PFSK-1 (cell line): ENCODE data around the gene PNPLA7.

ENCODE experiments used
- POLR2AphosphoS5 ChIP-seq: IDR thresholded peaks from 2 replicates; pipeline ENCODE4 v1.6.1; 2012; ENCODE audit warnings: low read depth, mild to moderate bottlenecking, control low read depth, low read length, moderate library complexity
- SIN3A ChIP-seq: IDR thresholded peaks from 2 replicates; pipeline ENCODE4 v1.6.1; 2012; ENCODE audit warnings: mild to moderate bottlenecking, low read length, moderate library complexity, borderline replicate concordance; ENCODE audit not compliant: insufficient read depth
- TAF1 ChIP-seq: IDR thresholded peaks from 2 replicates; pipeline ENCODE4 v1.6.1; 2012; ENCODE audit warnings: low read length, control low read depth, borderline replicate concordance; ENCODE audit not compliant: insufficient read depth
- TF ChIP-seq, protein P1 (sequence below), 2 experiments: IDR thresholded peaks; 2 replicates each; pipeline versions ENCODE4 v1.6.1 to v1.8.0; 2011 to 2012; ENCODE audit warnings: low read depth in 2 of 2, low read length in 2 of 2, control low read depth in 1 of 2, inconsistent platforms in 1 of 2, mild to moderate bottlenecking in 1 of 2, moderate library complexity in 1 of 2; ENCODE audit not compliant: insufficient read depth in 1 of 2

DNA sequence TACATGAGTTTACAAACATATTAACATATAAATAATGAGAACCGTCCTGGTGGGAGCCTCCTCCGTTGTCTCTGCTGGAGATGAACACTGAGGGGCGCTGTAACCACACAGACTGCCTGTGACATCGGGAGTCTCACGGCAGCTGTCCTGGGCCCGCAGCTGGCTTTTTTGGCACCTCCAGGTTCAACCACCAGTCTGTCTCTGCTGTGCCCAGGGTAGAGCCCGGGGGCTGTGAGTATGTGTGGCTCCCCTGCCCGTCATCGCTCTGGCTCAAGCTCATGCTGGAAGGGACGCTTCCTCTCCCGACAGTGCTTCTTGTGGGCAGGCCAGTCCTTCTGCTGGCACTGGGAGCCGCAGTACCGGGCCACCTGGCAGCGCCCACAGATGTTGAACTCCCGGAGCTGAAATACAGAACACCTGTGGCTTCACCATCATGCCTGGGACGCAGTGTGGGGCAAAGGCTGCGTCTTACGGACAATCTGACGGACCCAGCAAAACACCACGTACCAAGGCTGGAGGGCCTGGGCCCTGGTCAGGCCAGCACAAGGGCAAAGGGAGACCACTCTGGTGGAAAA is 32.2 kb upstream of the PNPLA7 start:
- TF ChIP-seq POLR2AphosphoS5 (no peak), TAF1 (no peak), SIN3A (no peak)
- TF ChIP-seq, protein P1, sequence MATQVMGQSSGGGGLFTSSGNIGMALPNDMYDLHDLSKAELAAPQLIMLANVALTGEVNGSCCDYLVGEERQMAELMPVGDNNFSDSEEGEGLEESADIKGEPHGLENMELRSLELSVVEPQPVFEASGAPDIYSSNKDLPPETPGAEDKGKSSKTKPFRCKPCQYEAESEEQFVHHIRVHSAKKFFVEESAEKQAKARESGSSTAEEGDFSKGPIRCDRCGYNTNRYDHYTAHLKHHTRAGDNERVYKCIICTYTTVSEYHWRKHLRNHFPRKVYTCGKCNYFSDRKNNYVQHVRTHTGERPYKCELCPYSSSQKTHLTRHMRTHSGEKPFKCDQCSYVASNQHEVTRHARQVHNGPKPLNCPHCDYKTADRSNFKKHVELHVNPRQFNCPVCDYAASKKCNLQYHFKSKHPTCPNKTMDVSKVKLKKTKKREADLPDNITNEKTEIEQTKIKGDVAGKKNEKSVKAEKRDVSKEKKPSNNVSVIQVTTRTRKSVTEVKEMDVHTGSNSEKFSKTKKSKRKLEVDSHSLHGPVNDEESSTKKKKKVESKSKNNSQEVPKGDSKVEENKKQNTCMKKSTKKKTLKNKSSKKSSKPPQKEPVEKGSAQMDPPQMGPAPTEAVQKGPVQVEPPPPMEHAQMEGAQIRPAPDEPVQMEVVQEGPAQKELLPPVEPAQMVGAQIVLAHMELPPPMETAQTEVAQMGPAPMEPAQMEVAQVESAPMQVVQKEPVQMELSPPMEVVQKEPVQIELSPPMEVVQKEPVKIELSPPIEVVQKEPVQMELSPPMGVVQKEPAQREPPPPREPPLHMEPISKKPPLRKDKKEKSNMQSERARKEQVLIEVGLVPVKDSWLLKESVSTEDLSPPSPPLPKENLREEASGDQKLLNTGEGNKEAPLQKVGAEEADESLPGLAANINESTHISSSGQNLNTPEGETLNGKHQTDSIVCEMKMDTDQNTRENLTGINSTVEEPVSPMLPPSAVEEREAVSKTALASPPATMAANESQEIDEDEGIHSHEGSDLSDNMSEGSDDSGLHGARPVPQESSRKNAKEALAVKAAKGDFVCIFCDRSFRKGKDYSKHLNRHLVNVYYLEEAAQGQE (IDR thresholded peaks at IDR 0.05; ENCODE audit: insufficient read depth in 1 of 2, low read depth in 2 of 2, low read length in 2 of 2) = no peak
